GM20000 (cell line): ENCODE results near the gene CTNND2.
"Not testable (repeated sequence)": the region's sequence is repeated elsewhere in the genome, so short reads cannot be mapped to it uniquely, and the experiment has no call there.

ENCODE experiments used
- DNase-seq: peaks from one replicate; pipeline ENCODE4 v3.0.0; 2012; ENCODE audit warnings: low spot score
- CTCF ChIP-seq: IDR thresholded peaks from 2 replicates; pipeline ENCODE4 v1.5.1; 2012; ENCODE audit warnings: mild to moderate bottlenecking, control low read depth; ENCODE audit errors: extremely low read depth, missing control alignments

Gene CTNND2

GRCh38 chr5:11012295-11012694 is 892.0 kb downstream of the CTNND2 start:
- no peak for DNase-seq
- TF ChIP-seq CTCF: no peak

- no peak for DNase-seq
- TF ChIP-seq CTCF: no peak
These were observed 893.6 kb downstream of the CTNND2 start for GRCh38 chr5:11010429-11011210.

- TF ChIP-seq CTCF: no peak
These were observed 894.7 kb downstream of the CTNND2 start for GRCh38 chr5:11009576-11009975.

GRCh38 chr5:11007269-11007870 is 896.9 kb downstream of the CTNND2 start:
- no peak for TF ChIP-seq CTCF

More at GRCh38 chr5:11009576-11009975, 894.7 kb downstream of the CTNND2 start:
- DNase-seq: no peak

GRCh38 chr5:11004523-11004922 is 899.7 kb downstream of the CTNND2 start:
- DNase-seq: not testable (repeated sequence)

More at GRCh38 chr5:11007269-11007870, 896.9 kb downstream of the CTNND2 start:
- DNase-seq: no peak

- no peak for TF ChIP-seq CTCF
These were observed 903.5 kb downstream of the CTNND2 start for GRCh38 chr5:11000515-11001353.

GRCh38 chr5:10999714-11000113 is 904.5 kb downstream of the CTNND2 start:
- DNase-seq: no peak
- no peak for TF ChIP-seq CTCF

More at GRCh38 chr5:11000515-11001353, 903.5 kb downstream of the CTNND2 start:
- no peak for DNase-seq
